IMR-90 (cell line): Measurements from ENCODE around the gene PTPRCAP. TPM values are rescaled to one million over a fixed set of nuclear protein-coding genes. Genes with fewer than 3 reads are reported as not detected.

Source experiments
- ATAC-seq: fragments of 200-7000 bp; cut with Tn5 transposase; 2 replicates; pipeline ENCODE4 v1.9.1; 2020; ENCODE audit warnings: low read depth, mild to moderate bottlenecking, moderate library complexity
- BruUV-seq: library from RNA; stranded (reverse); fragments of 400-500 nt; replicated peaks from 2 replicates; lab custom pipeline; 2021; lab: Mats Ljungman, UMichigan
- CTCF ChIA-PET: fragments of 300-600 bp; formaldehyde crosslinking; extraction: SDS; loops from one replicate; lab custom pipeline; 2021; ENCODE audit warnings: antibody characterized with exemption; lab: Yijun Ruan, JAX
- POLR2A ChIA-PET: fragments of 300-600 bp; sonication (Branson Sonifier 250); formaldehyde crosslinking; loops from one replicate; lab custom pipeline; 2022; ENCODE audit warnings: antibody characterized with exemption; ENCODE audit not compliant: unreplicated experiment; lab: Charles Lee
- DNase-seq: peaks from one replicate; pipeline ENCODE4 v3.0.0; 2013
- H2AFZ ChIP-seq: replicated peaks from 2 replicates; pipeline ENCODE3; 2013; ENCODE audit warnings: low read length, mild to moderate bottlenecking; ENCODE audit not compliant: poor library complexity
- H2AK5ac ChIP-seq: 2 replicates; pipeline ENCODE4 v1.6.1; 2013; ENCODE audit warnings: low read depth, low read length, inconsistent platforms
- H2AK9ac ChIP-seq: replicated peaks from 2 replicates; pipeline ENCODE3; 2013; ENCODE audit warnings: mild to moderate bottlenecking, low read depth, low read length, moderate library complexity; ENCODE audit not compliant: poor library complexity
- H2BK120ac ChIP-seq: 2 replicates; pipeline ENCODE4 v1.6.1; 2013; ENCODE audit warnings: low read depth, low read length, inconsistent platforms
- H2BK15ac ChIP-seq: 3 replicates; pipeline ENCODE4 v1.6.1; 2013; ENCODE audit warnings: low read depth, low read length, inconsistent platforms
- H2BK20ac ChIP-seq: 2 replicates; pipeline ENCODE4 v1.6.1; 2013; ENCODE audit warnings: low read depth, mild to moderate bottlenecking, inconsistent platforms, low read length, moderate library complexity
- H2BK5ac ChIP-seq: 2 replicates; pipeline ENCODE4 v1.6.1; 2013; ENCODE audit warnings: mild to moderate bottlenecking, low read depth, low read length, inconsistent platforms; ENCODE audit not compliant: poor library complexity, severe bottlenecking
- H3K14ac ChIP-seq: replicated peaks from 2 replicates; pipeline ENCODE4 v1.6.1; 2013; ENCODE audit warnings: low read depth, low read length, inconsistent platforms
- H3K18ac ChIP-seq: 2 replicates; pipeline ENCODE4 v1.6.1; 2013; ENCODE audit warnings: low read depth, low read length, control low read depth
- H3K23ac ChIP-seq: 2 replicates; pipeline ENCODE4 v1.6.1; 2013; ENCODE audit warnings: low read depth, low read length, inconsistent platforms
- H3K27ac ChIP-seq: 2 replicates; pipeline ENCODE4 v1.5.1; 2013; ENCODE audit warnings: mild to moderate bottlenecking, control low read depth, low read length; ENCODE audit not compliant: insufficient read depth
- H3K27me3 ChIP-seq: 2 replicates; pipeline ENCODE4 v1.6.1; 2013; ENCODE audit warnings: low read length; ENCODE audit not compliant: control insufficient read depth, insufficient read depth
- H3K36me3 ChIP-seq: 2 replicates; pipeline ENCODE4 v1.6.1; 2013; ENCODE audit warnings: low read length, mixed read lengths; ENCODE audit not compliant: control insufficient read depth, insufficient read depth
- H3K4ac ChIP-seq: 2 replicates; pipeline ENCODE4 v1.6.1; 2013; ENCODE audit warnings: low read depth, low read length, inconsistent platforms
- H3K4me1 ChIP-seq: 2 replicates; pipeline ENCODE4 v1.6.1; 2013; ENCODE audit warnings: low read length, mixed read lengths; ENCODE audit not compliant: control insufficient read depth, insufficient read depth
- H3K4me2 ChIP-seq: 2 replicates; pipeline ENCODE4 v1.6.1; 2013; ENCODE audit warnings: low read depth, mild to moderate bottlenecking, control low read depth, low read length, moderate library complexity
- H3K4me3 ChIP-seq: 2 replicates; pipeline ENCODE4 v1.5.1; 2013; ENCODE audit warnings: low read depth, mild to moderate bottlenecking, control low read depth, low read length, moderate library complexity; ENCODE audit not compliant: insufficient read depth
- H3K56ac ChIP-seq: 2 replicates; pipeline ENCODE4 v1.6.1; 2013; ENCODE audit warnings: low read length, inconsistent platforms; ENCODE audit not compliant: insufficient read depth; ENCODE audit errors: extremely low read depth
- H3K79me1 ChIP-seq, 2 experiments: 2 replicates each; pipeline ENCODE4 v1.6.1; 2013; ENCODE audit warnings: low read length in 2 of 2, inconsistent platforms in 1 of 2, low read depth in 1 of 2
- H3K9ac ChIP-seq: 2 replicates; pipeline ENCODE4 v1.6.1; 2013; ENCODE audit warnings: low read depth, low read length, control low read depth
- H3K9me1 ChIP-seq: 2 replicates; pipeline ENCODE4 v1.6.1; 2013; ENCODE audit warnings: low read length, inconsistent platforms; ENCODE audit not compliant: insufficient read depth
- H3K9me3 ChIP-seq: 2 replicates; pipeline ENCODE4 v1.6.1; 2013; ENCODE audit warnings: low read length; ENCODE audit not compliant: control insufficient read depth, insufficient read depth
- H4K20me1 ChIP-seq: 2 replicates; pipeline ENCODE4 v1.6.1; 2013; ENCODE audit warnings: low read length, inconsistent platforms; ENCODE audit not compliant: insufficient read depth
- H4K5ac ChIP-seq: 2 replicates; pipeline ENCODE4 v1.6.1; 2013; ENCODE audit warnings: mild to moderate bottlenecking, low read depth, low read length, control low read depth
- H4K8ac ChIP-seq, 2 experiments: 2 replicates each; pipeline ENCODE4 v1.6.1; 2013; ENCODE audit warnings: low read depth in 2 of 2, low read length in 2 of 2, control low read depth in 1 of 2, inconsistent platforms in 1 of 2
- H4K91ac ChIP-seq: 2 replicates; pipeline ENCODE4 v1.6.1; 2013; ENCODE audit warnings: low read depth, low read length, inconsistent platforms; ENCODE audit not compliant: insufficient read depth
- BHLHE40 ChIP-seq: fragments of 150-350 bp; IDR thresholded peaks from 2 replicates; pipeline ENCODE4 v1.6.1; 2016; ENCODE audit warnings: mild to moderate bottlenecking, low read depth, low read length
- CEBPB ChIP-seq: IDR thresholded peaks from 2 replicates; pipeline ENCODE4 v1.6.1; 2012; ENCODE audit warnings: low read depth, low read length, improper control_type of control experiment
- CHD1 ChIP-seq: IDR thresholded peaks from 2 replicates; pipeline ENCODE4 v1.6.1; 2012; ENCODE audit warnings: low read depth, low read length, improper control_type of control experiment
- FOS ChIP-seq: fragments of 150-350 bp; IDR thresholded peaks from 2 replicates; pipeline ENCODE4 v1.6.1; 2016; ENCODE audit warnings: low read depth, low read length
- MAZ ChIP-seq: IDR thresholded peaks from 2 replicates; pipeline ENCODE4 v1.6.1; 2012; ENCODE audit warnings: low read depth, mild to moderate bottlenecking, low read length, improper control_type of control experiment, moderate library complexity, borderline replicate concordance
- MXI1 ChIP-seq: IDR thresholded peaks from 2 replicates; pipeline ENCODE4 v1.6.1; 2012; ENCODE audit warnings: low read depth, mild to moderate bottlenecking, low read length, moderate library complexity, borderline replicate concordance
- NFE2L2 ChIP-seq: fragments of 150-350 bp; IDR thresholded peaks from 2 replicates; pipeline ENCODE4 v1.6.1; 2016; ENCODE audit warnings: low read depth, mild to moderate bottlenecking, low read length
- RAD21 ChIP-seq: IDR thresholded peaks from 2 replicates; pipeline ENCODE4 v1.6.1; 2012; ENCODE audit warnings: low read length, improper control_type of control experiment
- RCOR1 ChIP-seq: IDR thresholded peaks from 2 replicates; pipeline ENCODE4 v1.6.1; 2012; ENCODE audit warnings: mild to moderate bottlenecking, low read length, improper control_type of control experiment; ENCODE audit not compliant: insufficient replicate concordance
- RFX5 ChIP-seq: IDR thresholded peaks from 2 replicates; pipeline ENCODE4 v1.8.0; 2012; ENCODE audit warnings: low read depth, mild to moderate bottlenecking, low read length, moderate library complexity
- SMC3 ChIP-seq: fragments of 150-350 bp; IDR thresholded peaks from 2 replicates; pipeline ENCODE4 v1.6.1; 2016; ENCODE audit warnings: low read depth, mild to moderate bottlenecking, antibody characterized with exemption, low read length, moderate library complexity
- WGBS, 2 experiments: methylation state at CpG; one replicate each; pipeline versions ENCODE4 v1.1.5 to v1.1.7; 2013; ENCODE audit warnings: missing lambda C conversion rate in 2 of 2; ENCODE audit not compliant: insufficient read length in 1 of 2; ENCODE audit errors: extremely low coverage in 2 of 2; 5-methylcytosine and 5-hydroxymethylcytosine counted together
- dilution Hi-C: fragments of 300-500 bp; cut with HindIII; formaldehyde crosslinking; loops from one replicate; pipeline ENCODE4 v1.14.3; 2018; ENCODE audit warnings: low sequenced_read_pairs; ENCODE audit not compliant: unreplicated experiment
- in situ Hi-C: fragments of 300-500 bp; cut with MboI; formaldehyde crosslinking; loops from 3 replicates; pipeline ENCODE4 v1.14.3; 2019; ENCODE audit warnings: low sequenced_read_pairs, inconsistent platforms, mixed read lengths
- intact Hi-C: fragments of 100-400 bp; cut with micrococcal nuclease; formaldehyde crosslinking; loops from 2 replicates; pipeline ENCODE4 v1.10.0; 2022
- polyA plus RNA-seq, 3 experiments: library from polyadenylated mRNA; depleted of rRNA; stranded (reverse); fragments of >200 nt; gene quantifications; 2 replicates each; pipeline ENCODE4 v1.2.3, GENCODE V29; 2012; ENCODE audit warnings: low replicate concordance in 1 of 3
- total RNA-seq: library from RNA; depleted of rRNA; stranded (reverse); fragments of >200 nt; gene quantifications from 2 replicates; pipeline ENCODE4 v1.2.3, GENCODE V29; 2012
- TF ChIP-seq, protein P1 (sequence below): conservative IDR thresholded peaks from 2 replicates; pipeline ENCODE4 v1.5.1; 2012; ENCODE audit warnings: mild to moderate bottlenecking, low read depth, low read length, improper control_type of control experiment
- TF ChIP-seq, protein P2 (sequence below): fragments of 150-350 bp; IDR thresholded peaks from 2 replicates; pipeline ENCODE4 v1.6.1; 2016; ENCODE audit warnings: low read depth, mild to moderate bottlenecking, low read length, moderate library complexity, borderline replicate concordance

Gene PTPRCAP
- total and polyA plus RNA-seq, 2 of the 4 experiments (the other 2 are of a cell fraction) = 0.24 TPM; not detected in 1

DNA sequence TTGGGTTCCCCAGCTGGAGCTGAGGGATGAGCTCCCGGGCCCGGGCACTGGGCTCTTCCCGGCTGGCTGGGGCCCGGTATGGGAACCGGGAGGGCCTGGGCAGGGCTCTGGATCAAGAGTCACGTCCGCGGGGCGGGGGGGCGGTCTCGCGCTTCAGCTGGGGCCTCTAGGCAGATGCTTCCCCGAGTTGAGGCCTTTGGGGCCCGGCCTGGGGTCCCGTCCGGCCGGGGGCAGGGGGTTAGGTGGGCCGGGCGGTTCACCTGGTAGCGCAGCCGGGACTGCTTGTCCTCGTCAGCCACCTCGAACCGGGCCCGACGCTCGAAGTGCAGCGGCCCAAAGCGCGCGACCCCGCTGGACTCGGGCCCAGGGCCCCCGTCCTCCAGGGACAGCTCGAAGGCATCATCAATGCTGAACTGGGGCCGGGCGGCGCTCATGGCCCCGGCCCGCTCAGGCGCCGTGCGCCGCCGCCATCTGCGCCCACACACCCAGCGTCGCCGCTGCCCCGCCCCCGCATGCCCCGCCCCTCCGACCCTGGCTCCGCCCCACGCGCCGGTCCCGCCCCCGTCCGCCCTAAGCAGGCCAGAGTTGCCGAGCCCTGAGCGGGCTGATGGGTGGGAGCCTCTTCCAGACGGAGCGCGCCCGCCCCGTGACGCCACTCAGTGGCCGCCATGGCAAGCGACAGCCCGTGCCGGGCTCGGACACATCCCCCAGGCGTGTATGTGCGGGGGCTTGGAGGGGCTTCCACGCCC, 31.5 kb upstream of the PTPRCAP start, which contains the start of gene TMEM134:
Gene TMEM134 (minus strand): TSS at position 493 of the 749 bp plus-strand sequence. CDS start 59 bp downstream, at position 434.
- Histone ChIP-seq H3K4me3 (peak within 1 kb of the TSS; percentile 87), H3K14ac (peak within 1 kb of the TSS; percentile 98), H2BK120ac (peak within 1 kb of the TSS; percentile 61), H4K91ac (peak within 1 kb of the TSS; percentile 93), H2AFZ (peak within 1 kb of the TSS; percentile 100), H3K9ac (peak within 1 kb of the TSS; percentile 79), H4K5ac (peak within 1 kb of the TSS; percentile 60), H4K8ac (peak within 1 kb of the TSS; percentile 100), H3K18ac (peak within 1 kb of the TSS; percentile 16), H2AK5ac (peak within 1 kb of the TSS; percentile 87), H3K36me3 (peaks cover 2% of the 10 kb centered on the region; the same call in 1 of the 2 replicates), H3K23ac (peak within 1 kb of the TSS; percentile 95), H3K4ac (peak within 1 kb of the TSS; percentile 94), H2AK9ac (peak within 1 kb of the TSS; percentile 99), H2BK5ac (peak within 1 kb of the TSS; percentile 66), H3K4me2 (peak within 1 kb of the TSS; percentile 94), H3K9me1 (peaks cover 12% of the 10 kb centered on the region), H2BK15ac (no peak within 1 kb of the TSS), H3K27ac (peak within 1 kb of the TSS; percentile 78), H3K56ac (peak within 1 kb of the TSS; percentile 52), H3K79me1 (peaks cover 4 to 24% of the 10 kb centered on the region in 2 experiments; a peak in 2 of 4 replicates), H2BK20ac (no peak within 1 kb of the TSS; the same call in 1 of the 2 replicates), H3K9me3 (no peaks in the 10 kb centered on the region), H3K27me3 (peaks cover 3% of the 10 kb centered on the region; the same call in 1 of the 2 replicates), H3K4me1 (peaks cover 7% of the 10 kb centered on the region), H4K20me1 (no peaks in the 10 kb centered on the region)
- in situ Hi-C loops (no loop called here), dilution Hi-C loops (no loop called here), intact Hi-C loops (loop anchor here (1.0 kb wide), 1 partner anchor 26 kb away; the partner anchor contains the start of gene CORO1B)
- peak; percentile 96 for ATAC-seq
- DNase-seq = peak; percentile 87
- BruUV-seq = no TSS peak
- POLR2A ChIA-PET = interaction anchor here (0.6 to 1.3 kb wide), 2 partner anchors 26 to 68 kb away, joined by 4 to 6 read pairs; partner anchors contain the start of genes CORO1B and PPP1CA
- 0% methylated on average over 32 of the region's 76 CpGs; no CpG with 5 or more reads in 1 of the 2 experiments for WGBS, 2 experiments
- CTCF ChIA-PET = interaction anchor here (0.7 to 1.5 kb wide), 2 partner anchors 67 to 117 kb away, joined by 3 read pairs; partner anchors contain the start of gene PPP1CA
- TF ChIP-seq NFE2L2 (no peak), MXI1 (peak; percentile 76; the same call in 1 of the 2 replicates), RCOR1 (no peak), RAD21 (peak; percentile 54), BHLHE40 (peak; percentile 78; the same call in 1 of the 2 replicates), FOS (no peak), CEBPB (no peak), RFX5 (no peak), CHD1 (no peak), SMC3 (peak; percentile 53; the same call in 1 of the 2 replicates), MAZ (peak; percentile 88; the same call in 1 of the 2 replicates)
- TF ChIP-seq, protein P1, sequence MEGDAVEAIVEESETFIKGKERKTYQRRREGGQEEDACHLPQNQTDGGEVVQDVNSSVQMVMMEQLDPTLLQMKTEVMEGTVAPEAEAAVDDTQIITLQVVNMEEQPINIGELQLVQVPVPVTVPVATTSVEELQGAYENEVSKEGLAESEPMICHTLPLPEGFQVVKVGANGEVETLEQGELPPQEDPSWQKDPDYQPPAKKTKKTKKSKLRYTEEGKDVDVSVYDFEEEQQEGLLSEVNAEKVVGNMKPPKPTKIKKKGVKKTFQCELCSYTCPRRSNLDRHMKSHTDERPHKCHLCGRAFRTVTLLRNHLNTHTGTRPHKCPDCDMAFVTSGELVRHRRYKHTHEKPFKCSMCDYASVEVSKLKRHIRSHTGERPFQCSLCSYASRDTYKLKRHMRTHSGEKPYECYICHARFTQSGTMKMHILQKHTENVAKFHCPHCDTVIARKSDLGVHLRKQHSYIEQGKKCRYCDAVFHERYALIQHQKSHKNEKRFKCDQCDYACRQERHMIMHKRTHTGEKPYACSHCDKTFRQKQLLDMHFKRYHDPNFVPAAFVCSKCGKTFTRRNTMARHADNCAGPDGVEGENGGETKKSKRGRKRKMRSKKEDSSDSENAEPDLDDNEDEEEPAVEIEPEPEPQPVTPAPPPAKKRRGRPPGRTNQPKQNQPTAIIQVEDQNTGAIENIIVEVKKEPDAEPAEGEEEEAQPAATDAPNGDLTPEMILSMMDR = peak; percentile 56
- TF ChIP-seq, protein P2, sequence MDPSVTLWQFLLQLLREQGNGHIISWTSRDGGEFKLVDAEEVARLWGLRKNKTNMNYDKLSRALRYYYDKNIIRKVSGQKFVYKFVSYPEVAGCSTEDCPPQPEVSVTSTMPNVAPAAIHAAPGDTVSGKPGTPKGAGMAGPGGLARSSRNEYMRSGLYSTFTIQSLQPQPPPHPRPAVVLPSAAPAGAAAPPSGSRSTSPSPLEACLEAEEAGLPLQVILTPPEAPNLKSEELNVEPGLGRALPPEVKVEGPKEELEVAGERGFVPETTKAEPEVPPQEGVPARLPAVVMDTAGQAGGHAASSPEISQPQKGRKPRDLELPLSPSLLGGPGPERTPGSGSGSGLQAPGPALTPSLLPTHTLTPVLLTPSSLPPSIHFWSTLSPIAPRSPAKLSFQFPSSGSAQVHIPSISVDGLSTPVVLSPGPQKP = no peak
